ENCODE measurements around the gene RBCK1. TPM values are rescaled to one million over a fixed set of nuclear protein-coding genes. Genes with fewer than 3 reads are reported as not detected.
A peak's percentile ranks its signal among the peaks of the same experiment; 100 is the strongest.

Gene RBCK1
- total and polyA plus RNA-seq, 9 of the 15 experiments (the other 6 are each of a cell fraction or from before 2014, with no cell fraction given): 5.9 to 59.3 (median 26.5) TPM

GRCh38 chr20:371755-372542 is 36.1 kb upstream of the RBCK1 start (continued):
- TF ChIP-seq CTCF (IDR thresholded peaks at IDR 0.05 in 2 of 3, conservative IDR thresholded peaks at IDR 0.05 in 1 of 3; ENCODE audit: insufficient read depth in 2 of 3, low read depth in 1 of 3, low read length in 3 of 3) (peak in 2 of 3 experiments; percentile 21 to 23; a peak in 3 of 6 replicates), ARID3A (IDR thresholded peaks at IDR 0.05; ENCODE audit: borderline replicate concordance, low read depth, low read length) (peak; percentile 49; the same call in 1 of the 2 replicates), ZNF589 (CRISPR knock-in tag; IDR thresholded peaks at IDR 0.05; ENCODE audit: low read depth) (peak; percentile 83; the same call in 1 of the 2 replicates), ZNF740 (CRISPR knock-in tag; IDR thresholded peaks at IDR 0.05) (peak; percentile 83), ZNF740 (tag; IDR thresholded peaks at IDR 0.05) (peak in 1 of 2 experiments; percentile 71; a peak in 1 of 4 replicates), GATAD2B (IDR thresholded peaks at IDR 0.05; ENCODE audit: borderline replicate concordance) (peak; percentile 72; the same call in 1 of the 2 replicates), ZBTB5 (IDR thresholded peaks at IDR 0.05) (0 out of 2 replicates have a peak, but pooled peaks have one; percentile 58), AFF1 (IDR thresholded peaks at IDR 0.05; ENCODE audit: low read depth in 1 of 2, partially characterized antibody in 2 of 2) (peak; percentile 87 to 94), ZBTB11 (CRISPR knock-in tag; IDR thresholded peaks at IDR 0.05) (peak in 1 of 3 experiments; percentile 64; a peak in 1 of 6 replicates)
